ENCODE measurements around the gene PREX1.

- no peak for TF ChIP-seq CTCF (conservative IDR thresholded peaks at IDR 0.05; ENCODE audit: low read depth, low read length)
- no peak for TF ChIP-seq CEBPB (IDR thresholded peaks at IDR 0.05; ENCODE audit: low read depth, low read length)
- TF ChIP-seq POLR2A (IDR thresholded peaks at IDR 0.05; ENCODE audit: low read depth, low read length), result no peak
- no peak for TF ChIP-seq RAD21 (IDR thresholded peaks at IDR 0.05; ENCODE audit: low read length)
- no peak for TF ChIP-seq SMC3 (IDR thresholded peaks at IDR 0.05; ENCODE audit: low read depth, low read length)
- TF ChIP-seq RCOR1 (IDR thresholded peaks at IDR 0.05; ENCODE audit: insufficient replicate concordance, low read length), result no peak
- no peak for TF ChIP-seq BHLHE40 (IDR thresholded peaks at IDR 0.05; ENCODE audit: low read depth, low read length)
- TF ChIP-seq MAFK (IDR thresholded peaks at IDR 0.05; ENCODE audit: low read depth, low read length), result no peak
- no peak for TF ChIP-seq USF2 (IDR thresholded peaks at IDR 0.05; ENCODE audit: low read depth, low read length)
- no peak for TF ChIP-seq MXI1 (IDR thresholded peaks at IDR 0.05; ENCODE audit: borderline replicate concordance, low read depth, low read length)
- no peak for TF ChIP-seq CHD1 (IDR thresholded peaks at IDR 0.05; ENCODE audit: low read depth, low read length)
- TF ChIP-seq MAZ (IDR thresholded peaks at IDR 0.05; ENCODE audit: borderline replicate concordance, low read depth, low read length), result no peak
These were observed 104.2 kb downstream of the PREX1 start for GRCh38 chr20:48723308-48724264.
